Activated effector memory CD4-positive, alpha-beta T cell treated with anti-CD3 and anti-CD28 coated beads, Interleukin-2, amount 50 U/mL, for 16 hours (primary cell): ENCODE measurements around the gene NT5DC1.

Experiments used
- DNase-seq: peaks from one replicate; pipeline ENCODE4 v3.0.0-alpha.2; 2020

NT5DC1 gene

GRCh38 chr6:116144605-116145004 is 44.0 kb downstream of the NT5DC1 start:
- no peak for DNase-seq

GRCh38 chr6:116145803-116146675 is 45.4 kb downstream of the NT5DC1 start:
- DNase-seq, result no peak

DNA sequence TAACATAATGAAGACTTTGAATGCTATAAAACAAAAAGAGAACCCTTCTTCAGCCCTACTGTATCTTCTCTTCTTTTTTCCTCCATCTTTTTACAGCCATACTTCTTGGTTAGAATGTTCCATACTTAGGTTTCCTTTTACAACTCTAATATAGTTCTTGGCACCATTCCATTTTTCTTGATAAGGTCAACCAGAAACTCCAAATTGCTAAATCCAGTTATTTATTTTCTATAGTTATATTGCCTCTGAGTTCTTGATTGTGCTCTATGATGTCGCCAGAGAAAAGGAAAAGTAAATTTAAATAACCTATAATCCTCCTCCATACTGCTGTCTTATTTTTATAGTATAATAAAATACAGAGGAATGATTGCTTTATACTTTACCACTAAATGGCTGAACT is 52.0 kb downstream of the NT5DC1 start:
- no peak for DNase-seq

- DNase-seq, result no peak
Measured at GRCh38 chr6:116154887-116155286, 54.2 kb downstream of the NT5DC1 start.

DNA sequence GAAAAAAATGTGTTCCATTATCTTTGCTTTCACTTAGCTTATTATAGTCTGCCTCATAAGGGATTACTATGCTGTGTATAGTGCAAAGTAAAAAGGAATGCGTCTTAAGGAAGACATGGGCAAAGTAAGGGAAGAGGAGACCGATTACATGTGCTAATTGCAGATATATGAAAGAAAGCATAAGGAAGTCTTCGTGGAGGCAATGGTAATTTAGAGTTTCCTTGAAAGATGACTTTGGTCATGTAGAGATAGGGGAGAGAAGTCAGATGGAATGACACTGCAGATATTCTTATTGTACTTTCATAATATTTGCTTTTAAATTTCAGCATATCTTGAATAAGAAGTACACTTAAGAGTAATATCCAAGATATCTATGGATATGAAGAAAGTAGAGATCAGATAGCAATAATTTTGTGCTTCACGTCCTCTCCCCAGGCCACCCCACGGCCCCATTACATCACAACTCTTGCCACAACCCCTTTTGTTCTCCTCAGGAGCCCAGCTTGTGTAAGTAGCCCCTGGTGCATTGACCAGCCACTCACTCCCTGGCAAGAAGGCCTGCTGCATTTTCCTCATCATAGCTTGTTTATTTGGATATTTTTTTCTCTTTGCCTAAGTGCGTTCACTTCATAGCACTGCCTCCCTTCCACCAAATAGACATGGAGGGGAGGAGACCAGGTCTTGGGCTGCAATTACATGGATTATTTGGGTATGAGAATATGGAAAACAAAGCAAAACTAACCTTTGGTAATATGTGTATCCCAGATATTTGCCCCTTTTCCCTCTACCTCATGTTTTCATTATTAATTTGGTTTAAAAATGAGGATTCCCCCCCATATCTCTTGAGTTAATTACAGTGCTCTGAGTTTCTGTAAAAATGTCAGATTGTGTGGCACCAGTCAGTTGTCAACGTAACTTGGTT is 56.0 kb downstream of the NT5DC1 start:
- no peak for DNase-seq

GRCh38 chr6:116157391-116157790 is 56.7 kb downstream of the NT5DC1 start:
- no peak for DNase-seq

GRCh38 chr6:116158641-116159040 is 58.0 kb downstream of the NT5DC1 start:
- no peak for DNase-seq

DNA sequence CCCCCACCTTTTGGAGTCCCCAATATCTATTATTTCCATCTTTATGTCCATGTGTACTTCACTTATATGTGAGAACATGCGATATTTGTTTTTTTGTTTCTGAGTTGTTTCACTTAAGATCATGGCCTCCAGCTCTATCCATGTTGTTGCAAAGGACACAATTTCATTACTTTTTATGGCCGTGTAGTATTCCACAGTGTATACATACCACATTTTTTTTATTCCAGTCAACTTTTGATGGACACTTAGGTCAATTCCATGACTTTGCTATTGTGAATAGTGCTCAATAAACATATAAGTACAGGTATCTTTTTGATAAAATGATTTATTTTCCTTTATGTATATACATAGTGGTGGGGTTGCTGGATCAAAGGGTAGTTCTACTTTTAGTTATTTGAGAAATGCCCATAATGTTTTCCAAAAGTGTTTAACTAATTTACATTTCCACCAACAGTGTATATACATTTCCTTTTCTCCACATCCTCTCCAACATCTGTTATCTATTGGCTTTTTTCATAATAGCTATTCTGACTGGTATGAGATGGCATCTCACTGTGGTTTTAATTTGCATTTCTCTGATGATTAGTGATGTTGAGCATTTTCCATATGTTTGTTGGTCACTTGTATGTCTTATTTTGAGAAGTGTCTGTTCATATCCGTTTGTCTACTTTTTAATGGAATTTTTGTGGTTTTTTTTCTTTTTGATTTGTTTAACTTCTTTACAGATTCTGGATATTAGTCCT is 59.3 kb downstream of the NT5DC1 start:
- DNase-seq, result no peak

DNA sequence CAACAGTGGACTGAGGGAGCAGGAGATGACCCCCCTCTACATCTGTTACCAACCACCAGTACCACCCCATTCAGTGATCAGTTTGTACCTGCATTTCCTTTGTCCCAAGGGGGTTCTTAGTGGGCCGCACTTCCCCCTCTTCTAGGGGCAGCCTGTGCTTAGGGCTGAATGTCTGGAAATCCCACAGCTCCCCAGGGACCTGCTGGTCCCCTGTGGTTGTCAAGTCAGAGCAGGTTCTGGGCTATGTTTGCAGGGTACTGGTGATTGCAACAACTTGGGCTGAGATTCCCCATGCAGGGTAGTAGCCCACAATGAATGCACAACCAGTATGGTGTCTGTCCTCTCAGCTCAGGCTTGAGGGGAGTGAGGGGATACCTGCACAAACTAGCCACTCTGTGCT is 64.9 kb downstream of the NT5DC1 start:
- DNase-seq, result no peak

DNA sequence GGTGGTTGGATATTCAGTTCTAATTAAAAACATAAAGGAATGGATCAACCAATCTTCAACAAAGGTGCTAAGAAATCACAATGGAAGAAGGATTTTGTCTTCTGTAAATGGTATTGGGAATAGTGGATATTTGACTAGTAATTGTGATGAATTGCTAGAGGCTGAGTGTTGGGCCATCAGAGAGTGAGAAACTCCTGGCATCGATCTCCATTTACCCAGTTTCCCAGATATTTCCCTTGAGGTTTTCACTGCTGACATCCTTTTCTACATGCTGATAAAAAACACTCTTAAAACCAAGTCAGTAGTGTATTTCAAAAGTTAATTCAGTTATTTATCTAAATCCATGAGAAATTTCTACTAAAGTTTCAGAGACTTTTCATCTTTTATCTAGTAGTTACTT is 65.7 kb downstream of the NT5DC1 start:
- no peak for DNase-seq

- no peak for DNase-seq
Measured at GRCh38 chr6:116168148-116168547, 67.5 kb downstream of the NT5DC1 start.

DNA sequence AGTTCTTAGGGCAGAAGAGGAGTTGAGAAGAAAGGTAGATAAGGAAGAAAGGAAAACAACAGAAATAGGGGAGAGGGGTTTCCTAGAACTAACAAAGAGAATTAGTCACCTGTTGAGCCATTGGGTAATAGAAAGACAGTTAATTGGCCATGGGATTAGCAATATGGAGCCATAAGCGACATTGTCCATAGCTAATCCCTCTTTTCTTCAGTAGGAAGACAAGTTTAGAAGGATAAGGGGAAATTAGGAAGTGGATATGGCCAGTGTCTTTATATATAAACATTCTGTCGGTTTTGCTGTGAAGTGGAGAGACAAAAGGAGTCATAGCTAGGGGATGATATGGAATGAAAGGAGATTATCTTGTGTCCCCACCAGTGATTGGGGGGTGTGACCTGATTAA is 69.2 kb downstream of the NT5DC1 start:
- no peak for DNase-seq

DNA sequence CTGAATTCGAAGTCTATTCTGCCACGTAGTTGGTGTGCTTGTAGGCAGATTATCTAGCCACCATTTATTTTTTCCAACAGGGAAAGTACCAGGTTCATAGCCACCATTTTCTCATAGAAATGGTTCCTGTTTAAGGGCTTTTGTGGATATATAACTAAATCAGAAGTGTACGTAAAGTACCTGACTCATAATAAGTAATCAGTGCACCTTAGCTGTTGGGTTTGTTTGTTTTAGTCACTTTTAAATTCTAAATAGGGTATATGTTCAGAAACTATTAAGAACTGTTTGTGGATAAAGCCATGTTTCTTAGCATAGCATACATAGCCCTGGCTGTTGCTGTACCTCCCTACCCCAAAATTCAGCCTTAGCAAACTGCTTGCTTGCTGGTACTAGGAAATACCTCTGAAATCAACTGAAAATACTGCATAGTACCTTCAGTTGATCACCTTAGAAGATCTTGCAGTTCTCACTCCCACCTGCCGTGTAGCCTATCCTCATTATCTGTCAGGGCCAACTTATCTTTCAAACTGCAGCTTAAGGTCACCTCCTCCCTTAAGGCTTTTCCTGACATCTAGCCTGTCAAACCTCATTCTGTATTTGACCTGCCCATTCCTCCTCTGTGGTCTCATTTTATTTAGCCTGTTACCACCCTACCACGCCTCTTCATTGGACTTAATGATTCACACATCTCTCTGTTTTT is 69.9 kb downstream of the NT5DC1 start:
- DNase-seq, result no peak

DNA sequence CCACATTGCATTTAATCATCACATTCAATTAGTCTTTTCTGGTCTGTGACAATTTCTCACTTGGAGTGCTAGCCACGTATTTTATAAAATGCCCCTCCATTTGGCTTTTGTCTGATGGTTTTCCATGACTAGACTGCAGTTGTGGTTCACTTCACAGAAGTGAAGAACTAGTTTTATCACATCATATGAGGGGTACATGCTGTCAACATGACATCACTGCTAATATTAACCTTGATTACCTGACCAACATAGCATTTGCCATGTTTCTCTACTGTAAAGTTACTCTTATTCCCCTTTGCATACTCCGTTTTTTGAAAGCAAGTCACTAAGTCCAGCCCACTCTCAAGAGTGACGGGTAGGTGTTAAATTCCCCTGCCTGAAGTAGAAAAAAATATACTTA is 73.3 kb downstream of the NT5DC1 start:
- DNase-seq, result no peak

GRCh38 chr6:116175344-116175743 is 74.7 kb downstream of the NT5DC1 start:
- DNase-seq, result no peak

- no peak for DNase-seq
Measured at GRCh38 chr6:116176596-116176995, 75.9 kb downstream of the NT5DC1 start.

GRCh38 chr6:116180375-116180774 is 79.7 kb downstream of the NT5DC1 start:
- no peak for DNase-seq

DNA sequence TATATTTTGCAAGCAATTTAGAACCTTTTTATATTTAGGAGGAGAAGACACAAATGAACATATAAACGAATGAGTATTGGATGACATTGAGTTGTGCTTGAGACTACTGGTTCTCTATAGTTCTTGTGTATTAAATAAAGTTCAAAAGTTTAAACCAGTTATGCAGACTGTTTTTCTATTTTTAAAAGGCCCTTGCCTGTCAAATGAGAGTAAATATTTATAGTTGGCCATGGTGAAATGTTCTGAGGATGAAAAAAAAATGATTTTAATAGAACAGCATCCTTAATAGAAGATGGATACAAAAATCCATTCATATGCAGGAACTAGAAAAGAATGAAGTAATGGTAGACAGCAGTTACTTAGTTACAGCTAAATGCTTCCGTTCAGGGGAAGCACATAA is 88.8 kb downstream of the NT5DC1 start:
- no peak for DNase-seq

GRCh38 chr6:116190550-116190949 is 89.9 kb downstream of the NT5DC1 start:
- DNase-seq, result no peak

- DNase-seq, result no peak
Measured at GRCh38 chr6:116191881-116192280, 91.2 kb downstream of the NT5DC1 start.

DNA sequence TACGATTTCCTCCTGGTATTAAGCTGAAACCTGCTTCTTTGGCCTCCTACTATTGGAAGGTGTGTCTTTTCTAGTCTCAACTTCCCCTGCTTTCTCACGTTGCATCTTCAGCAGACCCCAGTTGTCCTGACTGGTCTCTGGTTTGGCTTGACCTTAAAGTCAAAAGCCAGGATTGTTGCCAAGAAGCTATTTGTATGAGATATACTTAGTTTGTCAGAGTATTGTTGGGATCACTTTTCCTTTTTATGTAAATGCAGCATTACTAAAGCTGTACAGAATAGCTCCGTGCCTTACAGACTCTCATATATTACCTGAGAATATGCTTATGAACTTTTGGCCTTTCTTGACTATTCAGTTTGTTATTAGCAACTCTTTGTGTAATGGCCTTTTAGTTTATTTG is 92.1 kb downstream of the NT5DC1 start:
- DNase-seq, result no peak

- DNase-seq, result no peak
Measured at GRCh38 chr6:116196841-116197240, 96.2 kb downstream of the NT5DC1 start.
